ENCODE measurements around the gene USB1. TPM values are rescaled to one million over a fixed set of nuclear protein-coding genes. Genes with fewer than 3 reads are reported as not detected.

The USB1 gene
- total RNA-seq, 4 donors from 2014 or later: 20.7 to 43.5 (median 26.8) TPM

DNA sequence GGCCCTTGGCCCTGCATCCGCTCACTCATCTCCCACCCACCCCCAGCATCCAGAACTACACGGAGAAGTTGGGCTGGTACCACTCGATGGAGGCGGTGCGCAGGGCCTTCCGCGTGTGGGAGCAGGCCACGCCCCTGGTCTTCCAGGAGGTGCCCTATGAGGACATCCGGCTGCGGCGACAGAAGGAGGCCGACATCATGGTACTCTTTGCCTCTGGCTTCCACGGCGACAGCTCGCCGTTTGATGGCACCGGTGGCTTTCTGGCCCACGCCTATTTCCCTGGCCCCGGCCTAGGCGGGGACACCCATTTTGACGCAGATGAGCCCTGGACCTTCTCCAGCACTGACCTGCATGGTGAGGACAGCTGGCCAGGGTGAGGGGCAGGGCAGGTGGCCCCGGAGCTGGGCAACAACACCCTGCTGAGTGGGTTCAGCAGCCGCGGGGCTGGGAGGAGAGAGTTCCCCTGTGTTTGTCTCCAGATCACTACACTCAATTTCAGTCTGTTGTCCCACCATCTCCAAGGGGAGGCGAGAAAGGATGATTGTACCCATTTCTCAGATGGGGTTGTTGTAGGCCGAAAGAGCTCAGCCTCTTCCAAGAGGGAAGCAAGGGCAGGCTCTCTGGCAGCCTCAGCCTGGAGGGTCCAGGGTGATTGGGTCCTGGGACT is 38.8 kb downstream of the USB1 start:
- TF ChIP-seq CTCF (IDR thresholded peaks at IDR 0.05; ENCODE audit: low read depth): no peak

DNA sequence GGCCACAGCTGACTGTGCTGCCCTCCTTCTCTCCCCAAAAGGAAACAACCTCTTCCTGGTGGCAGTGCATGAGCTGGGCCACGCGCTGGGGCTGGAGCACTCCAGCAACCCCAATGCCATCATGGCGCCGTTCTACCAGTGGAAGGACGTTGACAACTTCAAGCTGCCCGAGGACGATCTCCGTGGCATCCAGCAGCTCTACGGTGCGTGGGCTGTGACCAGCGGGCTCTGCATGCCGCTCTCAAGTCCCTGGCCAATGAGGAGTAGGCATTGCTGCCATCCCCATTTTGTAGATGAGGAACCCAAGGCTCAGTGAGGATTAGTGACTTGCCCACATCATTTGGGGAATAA is 39.3 kb downstream of the USB1 start:
- TF ChIP-seq CTCF (IDR thresholded peaks at IDR 0.05; ENCODE audit: low read depth): no peak

GRCh38 chr16:58040945-58041627 is 39.9 kb downstream of the USB1 start:
- no peak for TF ChIP-seq CTCF (IDR thresholded peaks at IDR 0.05; ENCODE audit: low read depth)

GRCh38 chr16:58041628-58041955 is 40.4 kb downstream of the USB1 start:
- TF ChIP-seq CTCF (IDR thresholded peaks at IDR 0.05; ENCODE audit: low read depth): no peak

- no peak for TF ChIP-seq CTCF (IDR thresholded peaks at IDR 0.05; ENCODE audit: low read depth)
Observed at GRCh38 chr16:58042001-58042885, 41.0 kb downstream of the USB1 start.

- TF ChIP-seq CTCF (IDR thresholded peaks at IDR 0.05; ENCODE audit: low read depth): no peak
Observed at GRCh38 chr16:58042886-58043515, 41.8 kb downstream of the USB1 start.

Measured in subcutaneous adipose tissue (tissue), 4 donors.